ENCODE data around the gene BAZ1B.

DNA sequence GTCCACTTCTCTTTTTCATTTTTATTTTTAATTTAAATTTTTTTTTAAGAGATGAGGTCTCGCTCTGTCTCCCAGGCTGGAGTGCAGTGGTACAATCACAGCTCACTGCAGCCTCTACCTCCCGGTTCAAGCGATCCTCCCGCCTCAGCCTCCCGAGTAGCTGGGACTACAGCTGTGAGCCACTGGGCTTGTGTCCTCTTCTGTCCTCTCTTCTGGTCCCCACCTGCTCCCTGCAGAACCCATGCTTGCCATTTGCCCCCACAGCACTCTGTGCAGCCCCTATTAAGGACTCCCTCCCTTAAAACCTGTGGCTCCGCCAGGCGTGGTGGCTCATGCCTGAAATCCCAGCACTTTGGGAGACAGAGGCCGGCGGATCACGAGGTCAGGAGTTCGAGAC, 97.6 kb downstream of the BAZ1B start:
- TF ChIP-seq, protein P1, sequence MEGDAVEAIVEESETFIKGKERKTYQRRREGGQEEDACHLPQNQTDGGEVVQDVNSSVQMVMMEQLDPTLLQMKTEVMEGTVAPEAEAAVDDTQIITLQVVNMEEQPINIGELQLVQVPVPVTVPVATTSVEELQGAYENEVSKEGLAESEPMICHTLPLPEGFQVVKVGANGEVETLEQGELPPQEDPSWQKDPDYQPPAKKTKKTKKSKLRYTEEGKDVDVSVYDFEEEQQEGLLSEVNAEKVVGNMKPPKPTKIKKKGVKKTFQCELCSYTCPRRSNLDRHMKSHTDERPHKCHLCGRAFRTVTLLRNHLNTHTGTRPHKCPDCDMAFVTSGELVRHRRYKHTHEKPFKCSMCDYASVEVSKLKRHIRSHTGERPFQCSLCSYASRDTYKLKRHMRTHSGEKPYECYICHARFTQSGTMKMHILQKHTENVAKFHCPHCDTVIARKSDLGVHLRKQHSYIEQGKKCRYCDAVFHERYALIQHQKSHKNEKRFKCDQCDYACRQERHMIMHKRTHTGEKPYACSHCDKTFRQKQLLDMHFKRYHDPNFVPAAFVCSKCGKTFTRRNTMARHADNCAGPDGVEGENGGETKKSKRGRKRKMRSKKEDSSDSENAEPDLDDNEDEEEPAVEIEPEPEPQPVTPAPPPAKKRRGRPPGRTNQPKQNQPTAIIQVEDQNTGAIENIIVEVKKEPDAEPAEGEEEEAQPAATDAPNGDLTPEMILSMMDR (IDR thresholded peaks at IDR 0.05), result no peak
- TF ChIP-seq POLR2A (IDR thresholded peaks at IDR 0.05) (no peak), POLR2AphosphoS5 (IDR thresholded peaks at IDR 0.05) (no peak), EP300 (IDR thresholded peaks at IDR 0.05) (no peak)
